ENCODE results near the gene SLC2A11.

The SLC2A11 gene

GRCh38 chr22:23846081-23846469 is 11.6 kb upstream of the SLC2A11 start:
- no peak for DNase-seq (ENCODE audit: low read depth in 1 of 2, low spot score in 1 of 2)
- no peak overlapping the region for H3K27ac ChIP-seq (replicated peaks)
- no peak overlapping the region for H3K4me3 ChIP-seq (replicated peaks; ENCODE audit: insufficient read depth, low read length)
- TF ChIP-seq SPI1 (IDR thresholded peaks at IDR 0.05; ENCODE audit: borderline replicate concordance, low read depth) (no peak), REST (IDR thresholded peaks at IDR 0.05; ENCODE audit: insufficient replicate concordance, low read depth) (no peak), GABPA (IDR thresholded peaks at IDR 0.05; ENCODE audit: low read depth) (no peak), CTCF (IDR thresholded peaks at IDR 0.05; ENCODE audit: insufficient read depth, low read length) (no peak), POLR2AphosphoS5 (IDR thresholded peaks at IDR 0.05; ENCODE audit: low read depth) (no peak)
- H3K27me3 ChIP-seq (ENCODE audit: insufficient read depth, poor library complexity, severe bottlenecking): no peaks in the 10 kb centered on the region

- TF ChIP-seq CTCF (IDR thresholded peaks at IDR 0.05; ENCODE audit: insufficient read depth, low read length): no peak
- no peak for TF ChIP-seq SPI1 (IDR thresholded peaks at IDR 0.05; ENCODE audit: borderline replicate concordance, low read depth)
- no peak for TF ChIP-seq POLR2AphosphoS5 (IDR thresholded peaks at IDR 0.05; ENCODE audit: low read depth)
- no peak for TF ChIP-seq GABPA (IDR thresholded peaks at IDR 0.05; ENCODE audit: low read depth)
- TF ChIP-seq REST (IDR thresholded peaks at IDR 0.05; ENCODE audit: insufficient replicate concordance, low read depth): no peak
- Histone ChIP-seq H3K27ac (replicated peaks) (no peak overlapping the region), H3K27me3 (ENCODE audit: insufficient read depth, poor library complexity, severe bottlenecking) (no peaks in the 10 kb centered on the region), H3K4me3 (replicated peaks; ENCODE audit: insufficient read depth, low read length) (no peak overlapping the region)
- no peak for DNase-seq (ENCODE audit: low read depth in 1 of 2, low spot score in 1 of 2)
Observed at GRCh38 chr22:23847310-23847920, 10.3 kb upstream of the SLC2A11 start.

GRCh38 chr22:23847991-23848864 is 9.4 kb upstream of the SLC2A11 start:
- no peak for TF ChIP-seq SPI1 (IDR thresholded peaks at IDR 0.05; ENCODE audit: borderline replicate concordance, low read depth)
- TF ChIP-seq REST (IDR thresholded peaks at IDR 0.05; ENCODE audit: insufficient replicate concordance, low read depth): no peak
- no peak for TF ChIP-seq GABPA (IDR thresholded peaks at IDR 0.05; ENCODE audit: low read depth)
- no peak for TF ChIP-seq POLR2AphosphoS5 (IDR thresholded peaks at IDR 0.05; ENCODE audit: low read depth)
- no peak for TF ChIP-seq CTCF (IDR thresholded peaks at IDR 0.05; ENCODE audit: insufficient read depth, low read length)
- H3K27ac ChIP-seq (replicated peaks): no peak overlapping the region
- DNase-seq (ENCODE audit: low read depth in 1 of 2, low spot score in 1 of 2): no peak
- no peaks in the 10 kb centered on the region for H3K27me3 ChIP-seq (ENCODE audit: insufficient read depth, poor library complexity, severe bottlenecking)
- no peak overlapping the region for H3K4me3 ChIP-seq (replicated peaks; ENCODE audit: insufficient read depth, low read length)
